T-cell (primary cell): ENCODE results near the gene CELF4. TPM values are rescaled to one million over a fixed set of nuclear protein-coding genes. Genes with fewer than 3 reads are reported as not detected.

ENCODE experiments used
- ATAC-seq, 4 experiments: fragments of 200-7000 bp in 3 of 4; fragments of 150-1000 bp in 1 of 4; cut with Tn5 transposase; replicated peaks in 1 of 4; 1 replicate in 3 of 4; 2 replicates in 1 of 4; pipeline ENCODE4 v1.10.0; 2021; ENCODE audit warnings: moderate library complexity in 3 of 4, mild to moderate bottlenecking in 2 of 4, moderate number of reproducible peaks in 1 of 4
- CTCF ChIA-PET, 2 donors: fragments of 300-600 bp; sonication (Branson Sonifier 250); formaldehyde crosslinking; loops; one replicate each; lab custom pipeline; 2022; ENCODE audit warnings: antibody characterized with exemption in 2 of 2; lab: Charles Lee
- POLR2A ChIA-PET, 2 donors: fragments of 300-600 bp; sonication (Branson Sonifier 250); formaldehyde crosslinking; loops; one replicate each; lab custom pipeline; 2022; ENCODE audit warnings: antibody characterized with exemption in 2 of 2; lab: Charles Lee
- DNase-seq, 35 experiments: peaks; one replicate each; pipeline versions ENCODE4 v3.0.0 to v3.0.0-alpha.2; 2013 to 2023
- H3K27ac ChIP-seq: one replicate; pipeline ENCODE4 v1.5.1; 2013; ENCODE audit warnings: low read length
- H3K27me3 ChIP-seq, 2 experiments: replicated peaks in 1 of 2; 1 replicate in 1 of 2; 2 replicates in 1 of 2; pipeline versions ENCODE4 v1.6.1 to v1.7.0; 2013; ENCODE audit warnings: low read length in 1 of 2, mixed read lengths in 1 of 2; ENCODE audit not compliant: control insufficient read depth in 2 of 2, insufficient read depth in 2 of 2; ENCODE audit errors: extremely low read depth in 1 of 2
- H3K36me3 ChIP-seq, 2 donors: 1 replicate in 1 of 2; 2 replicates in 1 of 2; pipeline versions ENCODE4 v1.6.1 to v1.7.0; 2013; ENCODE audit warnings: low read length in 1 of 2; ENCODE audit not compliant: control insufficient read depth in 2 of 2, insufficient read depth in 1 of 2; ENCODE audit errors: extremely low read depth in 1 of 2
- H3K4me1 ChIP-seq, 2 experiments: 1 replicate in 1 of 2; 2 replicates in 1 of 2; pipeline versions ENCODE4 v1.6.1 to v1.7.0; 2013; ENCODE audit warnings: low read length in 2 of 2, mixed read lengths in 1 of 2; ENCODE audit not compliant: insufficient read depth in 2 of 2, control insufficient read depth in 1 of 2; ENCODE audit errors: extremely low read depth in 1 of 2
- H3K4me3 ChIP-seq, 2 donors: 1 replicate in 1 of 2; 2 replicates in 1 of 2; pipeline versions ENCODE4 v1.5.1 to v1.7.0; 2013; ENCODE audit warnings: mild to moderate bottlenecking in 2 of 2, low read length in 1 of 2, moderate library complexity in 1 of 2; ENCODE audit not compliant: control insufficient read depth in 1 of 2; ENCODE audit errors: extremely low read depth in 1 of 2
- H3K9me3 ChIP-seq: 2 replicates; pipeline ENCODE4 v1.7.0; 2013
- H3K27ac Mint-ChIP-seq, 2 donors: one replicate each; pipeline ENCODE4 v1.8.0; 2020 to 2021; ENCODE audit warnings: mild to moderate bottlenecking in 2 of 2, mixed read lengths in 2 of 2
- H3K27me3 Mint-ChIP-seq, 2 donors: one replicate each; pipeline ENCODE4 v1.8.0; 2021 to 2022; ENCODE audit warnings: mixed read lengths in 2 of 2
- H3K36me3 Mint-ChIP-seq: one replicate; pipeline ENCODE4 v1.8.0; 2021; ENCODE audit warnings: mixed read lengths
- H3K4me1 Mint-ChIP-seq, 3 donors: one replicate each; pipeline ENCODE4 v1.8.0; 2020 to 2022; ENCODE audit warnings: mixed read lengths in 3 of 3, mild to moderate bottlenecking in 1 of 3
- H3K4me3 Mint-ChIP-seq, 3 donors: one replicate each; pipeline ENCODE4 v1.8.0; 2020 to 2022; ENCODE audit warnings: mild to moderate bottlenecking in 3 of 3, mixed read lengths in 3 of 3, moderate library complexity in 3 of 3
- H3K9me3 Mint-ChIP-seq, 3 donors: one replicate each; pipeline ENCODE4 v1.8.0; 2020 to 2022; ENCODE audit warnings: mixed read lengths in 3 of 3
- WGBS: methylation state at CpG from one replicate; pipeline ENCODE4 v1.1.5; 2013; ENCODE audit warnings: missing lambda C conversion rate; ENCODE audit not compliant: insufficient coverage; 5-methylcytosine and 5-hydroxymethylcytosine counted together
- total RNA-seq, 35 experiments: library from RNA in 6 of 35; stranded (reverse) in 6 of 35; fragments of 120-200 nt in 1 of 35; gene quantifications; one replicate each; pipeline versions ENCODE4 v1.2.1 to v1.2.4 and lab custom pipeline; 2013 to 2026

CELF4 gene
- total RNA-seq, 5 donors from 2014 or later (not counting 1 experiment from before 2014, with no cell fraction given) = not detected

DNA sequence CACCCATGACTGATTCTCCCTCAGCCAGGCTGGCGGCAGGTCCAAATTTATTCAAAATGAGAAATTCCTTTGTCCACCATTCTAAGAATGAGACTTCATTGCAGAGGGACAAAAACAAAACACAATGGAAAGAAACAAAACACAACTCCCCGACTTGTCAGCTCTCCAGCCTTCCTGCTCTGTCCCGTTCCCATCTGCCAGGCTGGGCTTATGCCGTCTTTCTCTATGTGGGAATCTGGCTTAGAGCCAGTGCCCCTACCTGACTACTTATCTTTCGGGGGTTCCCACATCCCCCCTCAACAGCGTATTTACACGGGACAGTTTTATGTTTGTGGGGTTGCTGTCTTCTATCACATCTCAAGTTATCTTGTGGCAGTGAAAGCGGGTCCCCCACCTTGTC lies 13.8 kb downstream of the CELF4 start:
- Histone ChIP-seq H3K4me3 (no peak overlapping the region), H3K4me1 (no peaks in the 10 kb centered on the region), H3K27me3 (peaks cover 0 to 29% of the 10 kb centered on the region in 2 experiments), H3K9me3 (no peaks in the 10 kb centered on the region), H3K27ac (no peak overlapping the region), H3K36me3 (no peaks in the 10 kb centered on the region)
- no peaks in the 10 kb centered on the region for H3K36me3 Mint-ChIP-seq
- H3K4me1 Mint-ChIP-seq = no peaks in the 10 kb centered on the region
- ATAC-seq (no peak), DNase-seq (no peak)
- ChIA-PET CTCF (no interaction called here), POLR2A (no interaction called here)
- H3K27me3 Mint-ChIP-seq = no peaks in the 10 kb centered on the region
- no peak overlapping the region for H3K27ac Mint-ChIP-seq
- H3K4me3 Mint-ChIP-seq = no peak overlapping the region
- WGBS = 75% methylated on average over 2 of the region's 8 CpGs
- H3K9me3 Mint-ChIP-seq = no peaks in the 10 kb centered on the region

- H3K36me3 ChIP-seq = no peaks in the 10 kb centered on the region
- ChIA-PET CTCF (no interaction called here), POLR2A (no interaction called here)
- DNase-seq (no peak), ATAC-seq (no peak)
- no peak overlapping the region for H3K27ac ChIP-seq
- Mint-ChIP-seq H3K27ac (no peak overlapping the region), H3K4me3 (no peak overlapping the region), H3K4me1 (no peaks in the 10 kb centered on the region), H3K27me3 (peaks cover 0 to 3% of the 10 kb centered on the region in 2 donors), H3K36me3 (no peaks in the 10 kb centered on the region), H3K9me3 (no peaks in the 10 kb centered on the region)
- H3K4me1 ChIP-seq = no peaks in the 10 kb centered on the region
- no peaks in the 10 kb centered on the region for H3K9me3 ChIP-seq
- WGBS = 57% methylated on average over 1 of the region's 3 CpGs
- H3K4me3 ChIP-seq = no peak overlapping the region
- H3K27me3 ChIP-seq = peaks cover 0 to 32% of the 10 kb centered on the region in 2 experiments
Observed at GRCh38 chr18:37551249-37551648, 14.3 kb downstream of the CELF4 start.

DNA sequence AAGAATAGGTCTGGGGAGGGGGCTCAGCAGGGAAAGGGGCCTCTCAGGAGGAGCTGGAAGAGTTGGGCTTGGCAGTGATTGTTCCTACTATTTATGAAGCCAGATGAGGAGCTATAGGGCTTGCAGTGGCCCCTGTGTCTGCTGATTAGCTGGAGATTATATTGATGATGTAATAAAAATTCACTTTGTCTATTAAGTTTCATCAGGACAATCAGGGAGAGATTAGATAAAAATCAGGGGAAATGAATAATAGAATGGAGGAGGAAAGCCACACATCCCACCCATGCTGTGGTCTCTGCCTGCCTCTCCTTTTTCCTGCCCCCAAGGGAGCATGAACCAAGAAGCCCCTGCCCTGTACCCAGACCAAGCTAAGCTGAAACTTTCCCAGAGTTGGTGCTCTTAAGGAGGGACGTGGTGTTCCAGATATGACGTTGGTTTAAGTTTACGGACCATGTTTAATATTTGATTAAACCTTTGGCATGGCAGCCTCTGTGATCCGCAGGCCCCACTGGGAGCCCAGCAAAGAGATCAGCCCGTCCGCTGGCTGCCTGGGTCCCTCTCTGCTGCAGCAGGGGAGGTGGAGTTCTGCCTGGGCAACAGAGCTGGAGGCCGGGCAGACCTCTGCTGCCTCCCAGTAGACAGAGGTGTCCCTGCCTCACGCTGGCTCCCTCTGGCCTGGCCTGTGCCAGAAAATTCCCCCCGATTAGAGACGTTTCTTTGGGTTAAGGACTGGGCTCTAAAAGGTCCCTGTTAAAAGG lies 15.3 kb downstream of the CELF4 start:
- ATAC-seq (no peak), DNase-seq (no peak)
- H3K27ac Mint-ChIP-seq = no peak overlapping the region
- no peaks in the 10 kb centered on the region for H3K36me3 Mint-ChIP-seq
- ChIA-PET POLR2A (no interaction called here), CTCF (no interaction called here)
- H3K4me3 ChIP-seq = no peak overlapping the region
- 79% methylated on average over 10 of the region's 10 CpGs for WGBS
- H3K27ac ChIP-seq = no peak overlapping the region
- H3K36me3 ChIP-seq = no peaks in the 10 kb centered on the region
- peaks cover 0 to 35% of the 10 kb centered on the region in 2 experiments for H3K27me3 ChIP-seq
- peaks cover 2 to 3% of the 10 kb centered on the region in 2 donors for H3K27me3 Mint-ChIP-seq
- H3K4me1 Mint-ChIP-seq = no peaks in the 10 kb centered on the region
- H3K9me3 ChIP-seq = no peaks in the 10 kb centered on the region
- H3K4me1 ChIP-seq = no peaks in the 10 kb centered on the region
- H3K4me3 Mint-ChIP-seq = no peak overlapping the region
- no peaks in the 10 kb centered on the region for H3K9me3 Mint-ChIP-seq

GRCh38 chr18:37548679-37549289 lies 16.8 kb downstream of the CELF4 start:
- H3K27me3 ChIP-seq = peaks cover 0 to 34% of the 10 kb centered on the region in 2 experiments
- no peaks in the 10 kb centered on the region for H3K9me3 ChIP-seq
- CTCF ChIA-PET = no interaction called here
- DNase-seq (no peak), ATAC-seq (no peak)
- WGBS = 77% methylated on average over 8 of the region's 12 CpGs
- H3K36me3 ChIP-seq = no peaks in the 10 kb centered on the region
- Mint-ChIP-seq H3K4me3 (no peak overlapping the region), H3K36me3 (no peaks in the 10 kb centered on the region), H3K9me3 (peaks cover 0 to 3% (median 0%) of the 10 kb centered on the region in 3 donors), H3K4me1 (no peaks in the 10 kb centered on the region), H3K27me3 (peaks cover 2 to 3% of the 10 kb centered on the region in 2 donors), H3K27ac (no peak overlapping the region)
- no peaks in the 10 kb centered on the region for H3K4me1 ChIP-seq
- POLR2A ChIA-PET = no interaction called here
- H3K27ac ChIP-seq = no peak overlapping the region
- H3K4me3 ChIP-seq = no peak overlapping the region

DNA sequence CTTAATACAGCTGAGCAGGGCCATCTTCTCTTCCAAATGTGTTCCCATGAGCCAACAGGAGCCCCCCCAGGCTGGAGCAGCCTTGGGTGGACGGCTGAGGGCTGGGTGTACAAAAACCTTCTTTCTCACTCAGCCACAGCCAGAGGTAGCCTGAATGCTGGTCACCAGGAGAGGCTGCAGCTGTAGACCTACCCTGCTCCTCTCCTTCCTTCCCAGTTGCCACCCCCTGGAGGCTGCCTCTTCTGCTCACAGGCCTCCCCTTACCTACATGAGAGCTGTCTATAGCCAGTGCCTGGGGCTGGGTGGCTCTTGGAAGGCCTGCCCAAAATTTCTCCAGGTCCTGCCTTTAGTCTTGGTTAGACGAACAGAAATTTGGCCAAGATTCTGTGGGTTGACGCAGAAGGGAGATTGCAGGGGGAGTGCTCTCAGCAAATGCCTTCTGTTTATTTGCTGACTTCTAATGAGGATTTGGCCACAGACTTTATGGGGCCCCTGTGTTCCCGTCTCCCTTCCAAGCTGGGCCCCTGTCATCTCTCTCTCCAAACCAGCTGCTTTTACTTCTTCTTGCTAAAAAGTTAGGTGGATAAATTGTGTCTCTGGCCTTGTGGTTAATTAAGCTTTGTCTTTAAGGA lies 18.3 kb downstream of the CELF4 start:
- no peak overlapping the region for H3K4me3 ChIP-seq
- ChIA-PET CTCF (no interaction called here), POLR2A (no interaction called here)
- no peaks in the 10 kb centered on the region for H3K36me3 ChIP-seq
- no peaks in the 10 kb centered on the region for H3K4me1 ChIP-seq
- Mint-ChIP-seq H3K4me1 (no peaks in the 10 kb centered on the region), H3K9me3 (peaks cover 0 to 3% (median 0%) of the 10 kb centered on the region in 3 donors), H3K27me3 (peaks cover 2 to 6% of the 10 kb centered on the region in 2 donors), H3K4me3 (no peak overlapping the region), H3K27ac (no peak overlapping the region), H3K36me3 (no peaks in the 10 kb centered on the region)
- no peaks in the 10 kb centered on the region for H3K9me3 ChIP-seq
- DNase-seq = no peak
- no peak overlapping the region for H3K27ac ChIP-seq
- 77% methylated on average over 3 of the region's 4 CpGs for WGBS
- peaks cover 0 to 31% of the 10 kb centered on the region in 2 experiments for H3K27me3 ChIP-seq
- no peak for ATAC-seq

- POLR2A ChIA-PET = no interaction called here
- WGBS = 77% methylated on average over 2 of the region's 4 CpGs
Observed at GRCh38 chr18:37546651-37547050, 18.9 kb downstream of the CELF4 start.

More at GRCh38 chr18:37546651-37547050, 18.9 kb downstream of the CELF4 start:
- no peak overlapping the region for H3K4me3 ChIP-seq
- H3K9me3 ChIP-seq = no peaks in the 10 kb centered on the region
- H3K4me1 Mint-ChIP-seq = no peaks in the 10 kb centered on the region
- H3K36me3 Mint-ChIP-seq = no peaks in the 10 kb centered on the region
- peaks cover 0 to 31% of the 10 kb centered on the region in 2 experiments for H3K27me3 ChIP-seq
- DNase-seq = no peak
- H3K9me3 Mint-ChIP-seq = peaks cover 0 to 3% (median 0%) of the 10 kb centered on the region in 3 donors
- no peak overlapping the region for H3K4me3 Mint-ChIP-seq
- no peaks in the 10 kb centered on the region for H3K4me1 ChIP-seq
- CTCF ChIA-PET = no interaction called here
- H3K27ac Mint-ChIP-seq = no peak overlapping the region
- peaks cover 3 to 10% of the 10 kb centered on the region in 2 donors for H3K27me3 Mint-ChIP-seq
- ATAC-seq = no peak
- H3K36me3 ChIP-seq = no peaks in the 10 kb centered on the region
- no peak overlapping the region for H3K27ac ChIP-seq
